GM21737 (cell line): ENCODE data around the gene CABLES2.

Experiments used
- ATAC-seq: cut with Tn5 transposase; IDR thresholded peaks from one replicate; pipeline ENCODE4 v1.9.1; 2021; ENCODE audit warnings: mild to moderate bottlenecking, moderate library complexity; ENCODE audit not compliant: unreplicated experiment

The CABLES2 gene

GRCh38 chr20:62418709-62419487 is 11.8 kb upstream of the CABLES2 start:
- no peak for ATAC-seq

- no peak for ATAC-seq
Measured at GRCh38 chr20:62417981-62418708, 11.1 kb upstream of the CABLES2 start.

GRCh38 chr20:62416651-62417637 is 9.9 kb upstream of the CABLES2 start:
- no peak for ATAC-seq

- no peak for ATAC-seq
Measured at GRCh38 chr20:62415354-62416111, 8.4 kb upstream of the CABLES2 start.

GRCh38 chr20:62413896-62414481 is 6.9 kb upstream of the CABLES2 start:
- no peak for ATAC-seq

- ATAC-seq: no peak
Measured at GRCh38 chr20:62413025-62413570, 6.0 kb upstream of the CABLES2 start.

GRCh38 chr20:62412194-62413024 is 5.3 kb upstream of the CABLES2 start:
- ATAC-seq: no peak

GRCh38 chr20:62411479-62412193 is 4.6 kb upstream of the CABLES2 start:
- ATAC-seq: no peak

- no peak for ATAC-seq
Measured at GRCh38 chr20:62410746-62411478, 3.8 kb upstream of the CABLES2 start.

GRCh38 chr20:62409931-62410745 is 3.1 kb upstream of the CABLES2 start:
- no peak for ATAC-seq

- no peak for ATAC-seq
Measured at GRCh38 chr20:62409086-62409853, 2.2 kb upstream of the CABLES2 start.

GRCh38 chr20:62408640-62409039 is 1.6 kb upstream of the CABLES2 start:
- no peak for ATAC-seq

GRCh38 chr20:62408055-62408454 is 970 bp upstream of the CABLES2 start:
- ATAC-seq: no peak

GRCh38 chr20:62406635-62407176 is 379 bp downstream of the CABLES2 start:
- no peak for ATAC-seq

- ATAC-seq: no peak
Measured at GRCh38 chr20:62405981-62406513, 1.0 kb downstream of the CABLES2 start.
